ENCODE data around the gene RPL22. TPM values are rescaled to one million over a fixed set of nuclear protein-coding genes. Genes with fewer than 3 reads are reported as not detected.

Gene RPL22
- total and polyA plus RNA-seq, 2 of the 8 experiments (the other 6 are each of a cell fraction or from before 2014, with no cell fraction given): 133 to 521 TPM

- Histone ChIP-seq H4K5ac (ENCODE audit: insufficient read length, low read depth, low read length) (peak within 1 kb of the TSS; percentile 51), H3K27ac (ENCODE audit: low read depth, low read length) (no peak within 1 kb of the TSS), H3K23ac (ENCODE audit: insufficient read length) (no peak within 1 kb of the TSS), H3K79me2 (ENCODE audit: control insufficient read depth in 1 of 2, insufficient read depth in 2 of 2, low read length in 2 of 2) (no peaks in the 10 kb centered on the region), H2BK120ac (replicated peaks; ENCODE audit: low read depth, low read length) (peak within 1 kb of the TSS; percentile 72), H3K56ac (replicated peaks; ENCODE audit: insufficient read length, low read depth, low read length) (peak within 1 kb of the TSS; percentile 46), H3K36me3 (ENCODE audit: control insufficient read depth in 2 of 4, insufficient read depth in 4 of 4, low read length in 3 of 4) (no peaks in the 10 kb centered on the region), H3K9me3 (ENCODE audit: insufficient read depth in 2 of 2, low read depth in 1 of 2, low read length in 1 of 2) (no peaks in the 10 kb centered on the region), H3K4ac (replicated peaks; ENCODE audit: insufficient read length, low read depth, low read length) (no peak within 1 kb of the TSS), H3K79me1 (ENCODE audit: low read depth, low read length) (no peaks in the 10 kb centered on the region), H3K9ac (replicated peaks in 1 of 4; ENCODE audit: extremely low read depth in 1 of 4, low read depth in 3 of 4, low read length in 3 of 4) (no peak within 1 kb of the TSS), H2AFZ (ENCODE audit: low read length) (peak within 1 kb of the TSS; percentile 58; the same call in 1 of the 2 replicates), H3K23me2 (ENCODE audit: low read depth, low read length) (peaks cover 20% of the 10 kb centered on the region; the same call in 1 of the 2 replicates), H4K91ac (replicated peaks; ENCODE audit: insufficient read length, low read length) (peak within 1 kb of the TSS; percentile 89), H3K4me3 (ENCODE audit: extremely low read depth in 1 of 4, insufficient read depth in 2 of 4, low read depth in 3 of 4, low read length in 4 of 4) (peak within 1 kb of the TSS; percentile 35 to 61 (median 48)), H2BK15ac (ENCODE audit: low read length) (0 out of 2 replicates have a peak within 1 kb of the TSS, but pooled peaks have one; percentile 46), H3K4me2 (ENCODE audit: insufficient read depth in 1 of 2, low read depth in 2 of 2, low read length in 2 of 2) (peak within 1 kb of the TSS; percentile 57 to 92), H3K4me1 (replicated peaks in 1 of 4; ENCODE audit: control insufficient read depth in 3 of 4, insufficient read depth in 4 of 4, low read length in 3 of 4) (peaks cover 1 to 29% (median 24%) of the 10 kb centered on the region in 4 experiments), H4K8ac (ENCODE audit: extremely low read depth, insufficient read depth, low read length) (peak within 1 kb of the TSS; percentile 75; the same call in 1 of the 2 replicates), H2BK20ac (ENCODE audit: low read length) (no peak within 1 kb of the TSS; the same call in 1 of the 2 replicates), H2BK12ac (ENCODE audit: low read depth, low read length) (peak within 1 kb of the TSS; percentile 84; the same call in 1 of the 2 replicates), H4K20me1 (replicated peaks in 1 of 2; ENCODE audit: control insufficient read depth in 1 of 2, insufficient read depth in 2 of 2, low read length in 2 of 2) (peaks cover 0 to 7% of the 10 kb centered on the region in 2 experiments), H2AK5ac (ENCODE audit: low read depth, low read length) (0 out of 2 replicates have a peak within 1 kb of the TSS, but pooled peaks have one; percentile 65), H3K18ac (ENCODE audit: extremely low read depth, low read length) (peak within 1 kb of the TSS; percentile 71), H2BK5ac (ENCODE audit: low read depth, low read length) (no peak within 1 kb of the TSS), H3K27me3 (replicated peaks in 1 of 4; ENCODE audit: control insufficient read depth in 3 of 4, extremely low read depth in 1 of 4, insufficient read depth in 3 of 4, low read length in 3 of 4) (peaks cover 1 to 52% (median 40%) of the 10 kb centered on the region in 4 experiments), H3K14ac (ENCODE audit: insufficient read length) (no peak within 1 kb of the TSS)
- FAIRE-seq (no peak), DNase-seq (ENCODE audit: low read depth in 1 of 2, low spot score in 2 of 2) (peak in 1 of 2 experiments; percentile 87)
- 4% methylated on average over 30 of the region's 66 CpGs; no CpG with 5 or more reads in 1 of the 2 experiments for WGBS, 2 experiments (ENCODE audit: extremely low coverage in 1 of 2, insufficient coverage in 1 of 2, insufficient read length in 1 of 2, insufficient replicate concordance in 2 of 2, low coverage in 1 of 2, low lambda C conversion rate in 2 of 2, missing lambda C conversion rate in 1 of 2)
- ChIA-PET POLR2A (ENCODE audit: partially characterized antibody) (interaction anchor here (0.7 to 5.6 kb wide), 21 partner anchors 8 to 342 kb away, joined by 3 to 78 read pairs (median 4); partner anchors contain the start of genes HES3, ICMT, RPL22 and TNFRSF25), CTCF (ENCODE audit: partially characterized antibody) (interaction anchor here (0.7 to 17.1 kb wide), 15 partner anchors 10 to 213 kb away, joined by 3 to 353 read pairs (median 4); partner anchors contain the start of genes HES2, HES3 and ICMT)
- TF ChIP-seq RBBP5 (IDR thresholded peaks at IDR 0.05; ENCODE audit: borderline replicate concordance, low read depth, low read length) (peak; percentile 54; the same call in 1 of the 2 replicates), CHD1 (IDR thresholded peaks at IDR 0.05; ENCODE audit: low read depth, low read length) (no peak), POLR2AphosphoS5 (IDR thresholded peaks at IDR 0.05; ENCODE audit: low read depth, low read length) (0 out of 2 replicates have a peak, but pooled peaks have one; percentile 23), EZH2 (IDR thresholded peaks at IDR 0.05; ENCODE audit: low read depth, low read length, severe bottlenecking) (peak; percentile 15), MAFK (IDR thresholded peaks at IDR 0.05; ENCODE audit: low read depth, low read length) (no peak), GTF2F1 (IDR thresholded peaks at IDR 0.05; ENCODE audit: borderline replicate concordance, low read depth, low read length) (no peak), YY1 (IDR thresholded peaks at IDR 0.05; ENCODE audit: low read depth, low read length) (no peak), KDM1A (IDR thresholded peaks at IDR 0.05; ENCODE audit: borderline replicate concordance, low read length) (no peak), CTBP2 (IDR thresholded peaks at IDR 0.05; ENCODE audit: borderline replicate concordance, insufficient read depth, insufficient read length, low read length) (peak; percentile 87), SIN3A (conservative IDR thresholded peaks at IDR 0.05 in 1 of 2, IDR thresholded peaks at IDR 0.05 in 1 of 2; ENCODE audit: low read depth in 1 of 2, low read length in 2 of 2) (peak in 1 of 2 experiments; percentile 4; a peak in 1 of 4 replicates), ZNF274 (IDR thresholded peaks at IDR 0.05; ENCODE audit: borderline replicate concordance, extremely low read depth, low read length) (no peak)
Measured at GRCh38 chr1:6205849-6206519, 6.6 kb upstream of the RPL22 start, which contains the start of gene RNF207. RNF207 (plus strand) TSS chr1:6206119; CDS start chr1:6206536, 417 bp downstream.
